Measurements from ENCODE around the gene METTL22.

The METTL22 gene

DNA sequence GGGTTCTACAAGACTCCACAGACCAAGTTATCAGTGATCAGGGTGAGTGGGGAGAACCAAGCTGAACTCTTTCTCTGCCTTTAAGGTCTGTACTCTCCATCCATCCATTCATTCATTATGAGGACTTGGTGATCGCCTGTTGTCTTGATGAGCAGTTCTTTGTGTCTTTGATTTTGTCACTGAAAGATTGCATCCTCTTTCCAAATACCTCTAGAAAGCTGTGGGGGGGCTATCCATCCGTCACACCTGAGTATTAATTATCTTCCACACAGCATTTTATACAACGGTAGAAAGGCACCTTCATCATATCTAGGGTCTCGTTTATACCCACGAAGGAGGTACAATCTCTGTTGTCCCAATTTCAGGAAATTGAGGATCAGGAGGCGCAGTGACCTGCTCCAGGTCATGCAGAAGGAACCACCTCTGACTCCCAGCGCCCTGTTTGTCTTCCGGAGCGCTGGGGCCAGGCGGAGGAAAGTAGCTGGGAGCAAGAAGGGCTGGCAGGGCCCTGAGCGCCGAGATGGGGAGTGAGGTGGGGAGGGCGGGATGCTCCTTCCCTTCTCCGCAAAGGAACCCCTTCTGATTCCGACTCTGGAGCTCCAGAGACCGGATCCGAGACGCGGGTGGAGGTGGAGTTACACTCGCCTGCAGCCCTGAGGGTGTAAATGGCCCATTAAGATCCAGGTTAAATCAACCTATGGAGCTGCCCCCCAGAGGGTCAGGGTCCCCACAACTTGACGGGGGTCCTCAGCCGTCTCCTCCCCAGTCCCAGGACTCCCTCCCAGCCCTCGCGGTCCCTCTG, 52.3 kb downstream of the METTL22 start:
- in situ Hi-C loops (cut with MboI; ENCODE audit: low sequenced_read_pairs): loop anchor here (25.0 kb wide), 1 partner anchor 463 kb away; no protein-coding TSS in a partner anchor
- no peaks in the 10 kb centered on the region for H3K36me3 ChIP-seq (replicated peaks)
- no peak for DNase-seq (ENCODE audit: low spot score in 2 of 2)
- H3K9me3 ChIP-seq: no peaks in the 10 kb centered on the region
- H3K4me3 ChIP-seq: peak overlapping the region; percentile 62
- H3K27me3 ChIP-seq (ENCODE audit: low read depth): no peaks in the 10 kb centered on the region
- peaks cover 5% of the 10 kb centered on the region; the same call in 1 of the 2 replicates for H3K4me1 ChIP-seq

DNA sequence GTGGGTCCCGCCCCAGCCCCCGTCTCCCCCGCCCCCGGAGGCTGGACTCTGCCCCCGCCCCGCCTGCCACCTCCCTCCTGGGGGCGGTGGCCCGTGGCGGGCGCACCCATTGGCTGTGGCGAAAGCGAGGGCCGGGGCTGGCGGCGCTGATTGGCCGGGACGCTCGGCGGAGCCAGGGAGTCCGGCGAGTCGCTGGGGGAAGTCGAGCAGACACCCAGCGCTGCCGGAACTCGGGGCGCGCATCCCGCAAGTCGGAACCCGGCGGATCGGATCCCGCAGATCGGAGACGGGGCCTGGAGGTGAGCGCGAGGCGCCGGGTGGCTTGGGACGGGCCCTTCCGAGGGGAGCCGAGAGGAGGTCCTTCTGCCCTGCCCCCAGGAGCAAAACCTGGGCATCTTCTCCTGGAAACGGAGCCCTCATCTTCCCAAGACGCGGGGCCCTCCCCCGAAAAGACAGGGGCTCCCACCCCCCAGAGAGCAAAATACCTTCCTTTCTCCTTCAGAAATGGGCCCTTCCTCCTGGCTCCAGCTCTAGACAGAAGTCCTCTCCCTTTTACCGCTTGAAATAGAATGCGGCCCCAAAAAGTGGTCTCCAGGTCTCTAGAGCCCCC, 53.0 kb downstream of the METTL22 start, which contains the start of gene ABAT:
Gene ABAT (plus strand): TSS at position 205 of the 610 bp plus-strand sequence. CDS start 61,123 bp downstream, outside the sequence.
- no peaks in the 10 kb centered on the region for H3K27me3 ChIP-seq (ENCODE audit: low read depth)
- peak; percentile 85 to 92 for DNase-seq (ENCODE audit: low spot score in 2 of 2)
- H3K9me3 ChIP-seq: no peaks in the 10 kb centered on the region
- in situ Hi-C loops (cut with MboI; ENCODE audit: low sequenced_read_pairs): loop anchor here (25.0 kb wide), 1 partner anchor 463 kb away; no protein-coding TSS in a partner anchor
- no peaks in the 10 kb centered on the region for H3K36me3 ChIP-seq (replicated peaks)
- peaks cover 5% of the 10 kb centered on the region; the same call in 1 of the 2 replicates for H3K4me1 ChIP-seq
- H3K4me3 ChIP-seq: peak within 1 kb of the TSS; percentile 62

DNA sequence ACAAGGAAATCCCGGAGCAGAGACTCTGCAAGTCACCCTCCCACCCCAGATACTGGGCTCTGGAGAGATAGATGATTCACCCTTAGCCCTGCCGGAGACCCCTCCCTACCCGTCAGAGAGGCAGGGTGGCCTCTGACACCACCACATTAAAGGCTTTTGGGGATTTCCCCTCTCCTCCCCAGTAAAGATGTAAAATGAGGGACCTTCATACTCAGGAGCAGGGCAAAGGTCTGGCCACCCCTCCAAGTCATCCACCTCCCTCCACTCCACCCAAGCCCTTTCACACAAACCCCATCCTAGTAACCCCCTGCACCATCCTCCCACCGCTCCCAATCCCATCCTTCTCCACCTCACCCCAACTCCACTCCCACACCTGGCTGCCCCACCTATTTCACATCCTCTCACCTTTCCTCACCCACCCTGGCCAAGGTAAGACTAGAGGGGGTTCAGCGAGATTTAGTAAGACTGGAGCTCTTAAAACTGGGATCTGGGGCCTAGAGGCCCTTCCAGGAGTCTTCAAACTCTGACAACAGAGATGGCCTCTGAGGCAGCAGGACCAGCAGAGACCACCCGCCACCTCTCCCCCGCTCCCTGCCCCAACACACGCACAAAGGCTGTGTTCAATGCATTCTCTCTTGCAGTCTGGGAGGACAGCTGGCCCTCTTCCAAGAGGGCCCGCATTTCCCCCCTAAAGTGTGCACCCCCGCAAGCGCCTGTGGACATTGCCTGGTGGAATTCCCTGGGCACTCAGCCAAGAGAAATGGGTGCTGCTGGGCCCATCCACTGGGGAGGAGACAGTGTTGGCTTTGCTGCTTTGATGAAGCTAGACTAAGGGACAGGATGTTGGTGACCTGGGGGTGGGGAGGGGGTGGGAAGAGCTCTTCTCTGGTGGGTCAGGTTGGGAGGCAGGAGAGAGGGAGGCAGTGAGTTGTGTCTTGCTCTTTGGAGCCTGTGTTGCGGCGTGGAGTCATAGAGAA, 54.0 kb downstream of the METTL22 start:
- H3K27me3 ChIP-seq (ENCODE audit: low read depth): no peaks in the 10 kb centered on the region
- no peaks in the 10 kb centered on the region; the same call in 1 of the 2 replicates for H3K9me3 ChIP-seq
- no peak for DNase-seq (ENCODE audit: low spot score in 2 of 2)
- in situ Hi-C loops (cut with MboI; ENCODE audit: low sequenced_read_pairs): no loop called here
- no peaks in the 10 kb centered on the region for H3K36me3 ChIP-seq (replicated peaks)
- peaks cover 5% of the 10 kb centered on the region; the same call in 1 of the 2 replicates for H3K4me1 ChIP-seq
- peak overlapping the region; percentile 62 for H3K4me3 ChIP-seq

DNA sequence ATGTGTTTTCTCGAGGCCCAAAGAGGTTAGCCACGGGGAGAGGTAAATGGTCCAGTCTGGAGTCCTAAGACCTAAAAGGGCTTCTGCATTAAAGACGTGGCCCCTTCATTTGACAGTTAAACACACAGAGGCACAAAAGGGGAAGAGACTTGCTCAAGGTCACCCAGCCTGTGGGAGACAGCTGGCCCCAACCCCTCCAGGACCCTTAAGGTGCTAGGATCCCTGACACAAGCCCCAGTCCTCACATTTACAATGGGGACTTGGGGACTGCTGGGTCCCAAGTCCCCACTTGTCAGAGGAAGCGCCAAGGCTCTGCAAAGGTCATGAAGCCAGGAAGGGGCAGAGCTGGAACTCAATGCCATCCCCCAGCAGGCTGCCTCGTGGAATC, 54.7 kb downstream of the METTL22 start:
- no peak overlapping the region for H3K4me3 ChIP-seq
- H3K4me1 ChIP-seq: peaks cover 5% of the 10 kb centered on the region; the same call in 1 of the 2 replicates
- H3K36me3 ChIP-seq (replicated peaks): no peaks in the 10 kb centered on the region
- DNase-seq (ENCODE audit: low spot score in 2 of 2): no peak
- H3K27me3 ChIP-seq (ENCODE audit: low read depth): no peaks in the 10 kb centered on the region
- in situ Hi-C loops (cut with MboI; ENCODE audit: low sequenced_read_pairs): no loop called here
- H3K9me3 ChIP-seq: no peaks in the 10 kb centered on the region; the same call in 1 of the 2 replicates

DNA sequence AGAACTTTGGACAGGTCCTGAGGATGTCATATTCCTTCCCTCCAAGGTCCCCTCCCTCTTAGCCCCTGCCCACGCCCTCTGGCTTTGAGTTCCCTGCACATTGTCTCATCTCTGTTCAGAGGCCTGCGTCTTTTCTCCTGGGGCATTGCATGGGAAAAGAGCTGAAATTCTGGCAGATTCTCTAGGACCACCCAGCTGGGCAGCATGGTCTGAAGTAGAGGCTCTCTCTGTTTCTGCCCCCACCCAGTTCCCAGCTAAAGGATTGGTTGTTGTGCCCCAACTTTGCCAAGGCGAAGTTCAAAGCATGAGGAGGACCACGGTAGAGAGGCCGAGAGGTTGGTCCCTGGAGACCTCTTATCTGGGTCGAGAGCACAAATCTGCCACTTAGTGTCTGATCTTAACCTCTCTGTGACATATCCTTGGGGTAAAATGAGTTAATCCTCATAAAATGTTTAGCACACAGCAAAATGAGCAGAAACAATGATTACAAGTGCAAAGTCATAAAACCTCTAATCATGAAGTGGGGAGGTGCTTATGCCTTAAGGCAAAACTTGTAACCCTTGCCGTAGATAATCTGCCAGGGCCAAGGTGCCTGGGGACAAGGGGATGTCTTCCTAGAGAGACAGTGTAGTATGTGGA, 55.4 kb downstream of the METTL22 start:
- H3K27me3 ChIP-seq (ENCODE audit: low read depth): no peaks in the 10 kb centered on the region
- peak in 1 of 2 experiments; percentile 24 for DNase-seq (ENCODE audit: low spot score in 2 of 2)
- H3K4me3 ChIP-seq: no peak overlapping the region
- H3K9me3 ChIP-seq: no peaks in the 10 kb centered on the region; the same call in 1 of the 2 replicates
- peaks cover 5% of the 10 kb centered on the region; the same call in 1 of the 2 replicates for H3K4me1 ChIP-seq
- H3K36me3 ChIP-seq (replicated peaks): no peaks in the 10 kb centered on the region
- in situ Hi-C loops (cut with MboI; ENCODE audit: low sequenced_read_pairs): no loop called here

DNA sequence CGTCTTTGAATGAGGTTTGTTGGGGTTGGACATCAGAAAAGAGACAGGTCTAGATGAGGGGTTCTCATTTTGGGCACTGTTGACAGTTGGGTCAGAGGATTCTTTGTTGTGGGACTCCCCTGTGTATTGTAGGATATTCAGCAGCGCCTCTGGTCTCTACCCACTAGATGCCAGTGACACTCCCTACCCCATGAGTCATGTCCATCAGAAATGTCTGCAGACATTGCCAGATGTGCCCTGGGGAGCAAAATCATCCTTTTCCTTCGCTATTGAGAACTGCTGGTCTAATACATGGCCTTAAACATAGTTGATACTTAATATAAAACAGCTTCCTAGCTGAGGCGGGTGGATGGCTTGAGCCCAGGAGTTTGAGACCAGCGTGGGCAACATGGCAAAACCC, 56.0 kb downstream of the METTL22 start:
- no peaks in the 10 kb centered on the region for H3K36me3 ChIP-seq (replicated peaks)
- in situ Hi-C loops (cut with MboI; ENCODE audit: low sequenced_read_pairs): no loop called here
- peaks cover 5% of the 10 kb centered on the region; the same call in 1 of the 2 replicates for H3K4me1 ChIP-seq
- H3K9me3 ChIP-seq: no peaks in the 10 kb centered on the region; the same call in 1 of the 2 replicates
- no peak for DNase-seq (ENCODE audit: low spot score in 2 of 2)
- no peaks in the 10 kb centered on the region for H3K27me3 ChIP-seq (ENCODE audit: low read depth)
- no peak overlapping the region for H3K4me3 ChIP-seq

DNA sequence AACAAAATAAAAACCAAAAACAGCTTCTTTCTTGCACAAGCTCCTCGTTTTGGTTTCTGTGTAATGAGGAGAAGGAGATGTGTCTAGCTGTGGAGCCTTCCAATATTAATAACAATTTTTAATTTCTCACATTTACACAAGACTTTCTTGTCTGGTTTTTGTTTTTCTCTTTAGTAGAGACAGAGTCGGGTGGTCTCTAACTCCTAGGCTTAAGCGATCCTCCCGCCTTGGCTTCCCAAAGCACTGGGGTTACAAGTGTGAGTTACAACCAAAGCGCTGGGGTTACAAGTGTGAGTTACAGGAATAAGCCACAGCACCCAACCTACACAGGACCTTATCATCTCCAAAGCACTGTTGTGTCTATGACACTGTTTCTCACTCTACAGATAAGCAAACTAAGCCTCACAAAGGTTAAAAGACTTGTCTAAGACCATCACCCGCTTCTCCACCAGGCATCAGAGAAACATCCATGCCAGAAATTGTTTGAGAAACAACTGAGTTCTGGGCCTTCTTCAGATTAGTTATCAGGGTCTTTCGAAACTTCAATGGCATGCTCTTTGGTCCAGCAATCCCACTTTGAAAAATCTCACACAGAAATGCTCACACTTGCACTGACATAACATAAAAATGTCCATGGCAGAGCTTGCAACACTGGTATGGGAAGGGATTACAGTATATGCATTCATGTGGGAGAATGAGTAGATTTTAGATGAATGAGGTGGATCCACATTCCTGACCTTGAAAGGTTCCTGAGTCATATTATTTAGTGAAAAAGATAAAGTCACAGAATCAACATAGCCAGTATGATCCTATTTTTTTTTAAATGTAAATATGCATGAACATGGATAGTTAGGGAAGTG, 56.8 kb downstream of the METTL22 start:
- no peaks in the 10 kb centered on the region; the same call in 1 of the 2 replicates for H3K9me3 ChIP-seq
- peaks cover 5% of the 10 kb centered on the region; the same call in 1 of the 2 replicates for H3K4me1 ChIP-seq
- H3K27me3 ChIP-seq (ENCODE audit: low read depth): no peaks in the 10 kb centered on the region
- H3K4me3 ChIP-seq: no peak overlapping the region
- in situ Hi-C loops (cut with MboI; ENCODE audit: low sequenced_read_pairs): no loop called here
- DNase-seq (ENCODE audit: low spot score in 2 of 2): no peak
- H3K36me3 ChIP-seq (replicated peaks): no peaks in the 10 kb centered on the region

DNA sequence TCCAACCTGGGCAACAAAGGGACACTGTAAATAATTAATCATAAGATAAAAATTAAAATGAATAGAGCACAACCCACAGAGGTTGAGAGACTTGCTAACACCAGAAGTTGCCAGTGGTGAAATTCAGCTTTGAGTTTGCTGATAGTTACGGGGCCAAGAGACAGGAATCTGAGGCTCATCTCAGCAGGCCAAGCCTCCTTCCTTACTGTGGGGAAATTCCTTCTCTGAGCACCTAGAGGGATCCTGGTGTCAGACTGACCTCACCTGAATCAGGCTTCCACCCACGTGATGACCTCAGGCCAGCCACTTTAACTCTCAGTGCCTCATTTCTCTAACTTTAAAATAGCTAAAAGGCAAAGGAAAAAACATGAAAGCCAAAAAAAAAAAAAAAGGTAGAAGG, 57.7 kb downstream of the METTL22 start:
- Histone ChIP-seq H3K36me3 (replicated peaks) (no peaks in the 10 kb centered on the region), H3K27me3 (ENCODE audit: low read depth) (no peaks in the 10 kb centered on the region), H3K9me3 (no peaks in the 10 kb centered on the region; the same call in 1 of the 2 replicates), H3K4me1 (no peaks in the 10 kb centered on the region), H3K4me3 (no peak overlapping the region)
- DNase-seq (ENCODE audit: low spot score in 2 of 2): no peak
- in situ Hi-C loops (cut with MboI; ENCODE audit: low sequenced_read_pairs): no loop called here

DNA sequence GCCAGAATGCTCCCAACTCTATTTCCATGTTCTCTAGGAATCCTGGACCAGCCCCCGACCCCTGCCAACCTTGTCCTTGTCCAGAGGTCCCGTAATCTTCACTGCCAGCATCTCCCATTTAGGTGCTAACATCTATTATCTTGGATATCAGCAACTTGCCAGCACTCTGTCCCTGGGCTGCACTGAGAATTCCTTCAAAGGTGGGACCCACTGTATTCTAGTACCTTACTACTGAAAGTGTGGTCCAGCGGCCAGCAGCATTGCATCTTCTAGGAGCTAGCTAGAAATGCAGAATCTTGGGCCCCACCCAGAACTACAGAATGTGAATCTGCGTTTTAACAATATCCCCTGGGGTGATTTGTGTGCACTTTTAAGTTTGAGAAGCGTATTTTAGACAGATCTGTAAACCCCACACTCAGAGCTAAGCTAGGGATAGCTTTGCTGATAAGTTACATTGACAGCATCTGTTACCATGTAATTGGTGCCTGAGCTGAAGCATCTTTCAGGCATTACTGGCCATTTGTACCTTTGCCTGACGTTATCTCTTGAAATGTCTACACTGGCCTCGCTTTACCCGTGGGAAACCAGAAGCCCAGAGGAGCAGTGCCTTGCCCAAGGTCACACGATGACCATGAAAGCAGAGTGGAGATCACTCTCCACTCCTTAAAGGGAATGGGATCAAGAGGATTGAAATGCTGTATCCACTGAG, 61.2 kb downstream of the METTL22 start:
- no peaks in the 10 kb centered on the region for H3K27me3 ChIP-seq (ENCODE audit: low read depth)
- H3K36me3 ChIP-seq (replicated peaks): no peaks in the 10 kb centered on the region
- H3K9me3 ChIP-seq: no peaks in the 10 kb centered on the region; the same call in 1 of the 2 replicates
- in situ Hi-C loops (cut with MboI; ENCODE audit: low sequenced_read_pairs): no loop called here
- no peaks in the 10 kb centered on the region for H3K4me1 ChIP-seq
- DNase-seq (ENCODE audit: low spot score in 2 of 2): no peak
- no peak overlapping the region for H3K4me3 ChIP-seq

DNA sequence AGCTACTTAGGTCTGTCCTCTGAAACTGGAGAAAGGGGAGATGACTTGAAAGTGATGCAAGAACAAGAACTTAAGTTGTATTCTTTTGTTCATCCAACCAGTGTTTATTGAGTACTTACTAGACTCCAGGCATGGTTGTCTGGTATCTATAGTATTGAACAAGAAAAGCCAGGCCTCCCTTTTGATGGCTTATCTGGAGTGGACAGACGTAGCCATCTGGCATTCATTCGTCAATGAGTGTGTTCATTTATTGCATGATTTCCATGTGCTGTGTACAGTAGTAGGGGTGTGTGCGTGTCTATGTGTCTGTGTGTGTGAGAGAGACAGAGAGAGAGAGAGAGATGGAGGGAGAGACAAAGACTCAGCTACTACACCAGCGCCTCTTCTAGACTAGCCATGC, 62.1 kb downstream of the METTL22 start:
- no peak for DNase-seq (ENCODE audit: low spot score in 2 of 2)
- in situ Hi-C loops (cut with MboI; ENCODE audit: low sequenced_read_pairs): no loop called here

DNA sequence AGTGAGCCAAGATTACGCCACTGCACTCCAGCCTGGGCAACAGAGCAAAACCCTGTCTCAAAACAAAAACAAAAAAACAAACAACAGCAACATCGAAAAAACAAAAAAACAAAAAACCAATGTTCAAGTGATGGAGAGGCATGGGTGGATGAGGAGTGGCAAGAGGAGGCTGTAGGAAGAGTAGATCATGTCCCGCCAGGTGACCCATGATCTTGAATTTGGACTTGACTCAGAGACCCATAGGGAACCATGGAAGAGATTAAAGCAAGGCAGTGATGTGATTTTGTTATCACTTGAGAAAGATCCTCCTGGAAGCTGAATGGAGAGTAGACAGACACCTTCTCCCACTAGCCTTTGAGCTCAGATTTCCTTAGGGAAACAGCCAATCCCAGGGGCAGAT, 64.1 kb downstream of the METTL22 start:
- in situ Hi-C loops (cut with MboI; ENCODE audit: low sequenced_read_pairs): no loop called here

More for the DNA sequence above, 62.1 kb downstream of the METTL22 start:
- no peak overlapping the region for H3K4me3 ChIP-seq
- no peaks in the 10 kb centered on the region for H3K36me3 ChIP-seq (replicated peaks)
- no peaks in the 10 kb centered on the region for H3K4me1 ChIP-seq
- H3K27me3 ChIP-seq (ENCODE audit: low read depth): no peaks in the 10 kb centered on the region
- no peaks in the 10 kb centered on the region; the same call in 1 of the 2 replicates for H3K9me3 ChIP-seq

More for the DNA sequence above, 64.1 kb downstream of the METTL22 start:
- peaks cover 5% of the 10 kb centered on the region for H3K9me3 ChIP-seq
- H3K4me1 ChIP-seq: no peaks in the 10 kb centered on the region
- no peaks in the 10 kb centered on the region for H3K27me3 ChIP-seq (ENCODE audit: low read depth)
- no peak for DNase-seq (ENCODE audit: low spot score in 2 of 2)
- H3K4me3 ChIP-seq: no peak overlapping the region
- no peaks in the 10 kb centered on the region for H3K36me3 ChIP-seq (replicated peaks)

All from HAP-1 (cell line).